WTC11 (cell line): ENCODE data around the gene MCF2L. TPM values are rescaled to one million over a fixed set of nuclear protein-coding genes. Genes with fewer than 3 reads are reported as not detected.

ENCODE experiments used
- ATAC-seq: fragments of 200-7000 bp; cut with Tn5 transposase; 2 replicates; pipeline ENCODE4 v1.10.0; 2021; ENCODE audit warnings: mild to moderate bottlenecking, moderate library complexity
- CTCF ChIA-PET: fragments of 300-600 bp; sonication (Branson Sonifier 250); formaldehyde crosslinking; loops from one replicate; lab custom pipeline; 2021; ENCODE audit warnings: antibody characterized with exemption; lab: Charles Lee
- POLR2A ChIA-PET: fragments of 350-600 bp; sonication (Branson Sonifier 250); formaldehyde crosslinking; loops from one replicate; lab custom pipeline; 2021; ENCODE audit warnings: antibody characterized with exemption; lab: Charles Lee
- DNase-seq: peaks from one replicate; pipeline ENCODE4 v3.0.0; 2021; ENCODE audit warnings: low spot score
- H3K27ac Mint-ChIP-seq: 2 replicates; pipeline ENCODE4 v1.8.0; 2021; ENCODE audit warnings: mixed read lengths
- H3K27me3 Mint-ChIP-seq: 2 replicates; pipeline ENCODE4 v1.8.0; 2021; ENCODE audit warnings: low read depth, mild to moderate bottlenecking, moderate library complexity, mixed read lengths
- H3K36me3 Mint-ChIP-seq: 2 replicates; pipeline ENCODE4 v1.8.0; 2021; ENCODE audit warnings: mixed read lengths
- H3K4me1 Mint-ChIP-seq: 2 replicates; pipeline ENCODE4 v1.8.0; 2022; ENCODE audit warnings: mixed read lengths
- H3K4me3 Mint-ChIP-seq: 2 replicates; pipeline ENCODE4 v1.8.0; 2021; ENCODE audit warnings: mild to moderate bottlenecking, moderate library complexity, mixed read lengths
- H3K9me3 Mint-ChIP-seq: 2 replicates; pipeline ENCODE4 v1.8.0; 2021; ENCODE audit warnings: mixed read lengths
- AR ChIP-seq: fragments of 250-450 bp; sonication (Bioruptor Pico); IDR thresholded peaks from 2 replicates; pipeline ENCODE4 v1.9.0; 2021; ENCODE audit warnings: mild to moderate bottlenecking
- ATF1 ChIP-seq: sonication (generic); formaldehyde crosslinking; IDR thresholded peaks from 2 replicates; pipeline ENCODE4 v1.8.1; 2023; ENCODE audit warnings: mild to moderate bottlenecking, moderate library complexity, missing genetic modification reagents
- CTCF ChIP-seq: fragments of 200-600 bp; IDR thresholded peaks from 2 replicates; pipeline ENCODE4 v1.8.0; 2022; ENCODE audit warnings: antibody characterized with exemption
- E2F1 ChIP-seq: sonication (generic); formaldehyde crosslinking; IDR thresholded peaks from 2 replicates; pipeline ENCODE4 v1.8.0; 2022; ENCODE audit warnings: mild to moderate bottlenecking, missing genetic modification reagents
- E2F5 ChIP-seq: sonication (generic); formaldehyde crosslinking; IDR thresholded peaks from 2 replicates; pipeline ENCODE4 v1.8.1; 2022; ENCODE audit warnings: mild to moderate bottlenecking, moderate library complexity, missing genetic modification reagents
- ELF4 ChIP-seq: sonication (generic); formaldehyde crosslinking; IDR thresholded peaks from 2 replicates; pipeline ENCODE4 v1.8.1; 2022; ENCODE audit warnings: low read depth, mild to moderate bottlenecking, moderate library complexity, missing genetic modification reagents
- EMX1 ChIP-seq: fragments of 250-450 bp; sonication (Bioruptor Pico); IDR thresholded peaks from 2 replicates; pipeline ENCODE4 v1.8.0; 2021; ENCODE audit warnings: mild to moderate bottlenecking
- ERG ChIP-seq: fragments of 250-450 bp; sonication (Bioruptor Pico); IDR thresholded peaks from 2 replicates; pipeline ENCODE4 v1.8.0; 2021; ENCODE audit warnings: mild to moderate bottlenecking
- FOXK1 ChIP-seq: sonication (generic); formaldehyde crosslinking; IDR thresholded peaks from 2 replicates; pipeline ENCODE4 v1.8.0; 2022; ENCODE audit warnings: mild to moderate bottlenecking, moderate library complexity, missing genetic modification reagents
- HMGXB4 ChIP-seq: sonication (generic); formaldehyde crosslinking; IDR thresholded peaks from 2 replicates; pipeline ENCODE4 v1.8.1; 2023; ENCODE audit warnings: mild to moderate bottlenecking, moderate library complexity, missing genetic modification reagents
- IRF2 ChIP-seq: sonication (generic); formaldehyde crosslinking; IDR thresholded peaks from 2 replicates; pipeline ENCODE4 v1.8.0; 2022; ENCODE audit warnings: low read depth, missing genetic modification reagents, borderline replicate concordance
- JAZF1 ChIP-seq: fragments of 250-450 bp; sonication (Bioruptor Pico); IDR thresholded peaks from 2 replicates; pipeline ENCODE4 v1.9.0; 2021; ENCODE audit warnings: moderate library complexity, mild to moderate bottlenecking, inconsistent platforms
- JUN ChIP-seq: sonication (generic); formaldehyde crosslinking; IDR thresholded peaks from 2 replicates; pipeline ENCODE4 v1.8.0; 2023; ENCODE audit warnings: mild to moderate bottlenecking, missing genetic modification reagents
- MLX ChIP-seq: sonication (generic); formaldehyde crosslinking; IDR thresholded peaks from 2 replicates; pipeline ENCODE4 v1.8.1; 2023; ENCODE audit warnings: mild to moderate bottlenecking, missing genetic modification reagents, moderate library complexity
- MXD4 ChIP-seq: fragments of 250-450 bp; sonication (Bioruptor Pico); IDR thresholded peaks from 2 replicates; pipeline ENCODE4 v1.8.0; 2021; ENCODE audit warnings: mild to moderate bottlenecking, moderate library complexity, borderline replicate concordance
- NFE2L1 ChIP-seq: sonication (generic); formaldehyde crosslinking; IDR thresholded peaks from 2 replicates; pipeline ENCODE4 v1.8.1; 2023; ENCODE audit warnings: missing genetic modification reagents
- NFYB ChIP-seq: sonication (generic); formaldehyde crosslinking; conservative IDR thresholded peaks from 2 replicates; pipeline ENCODE4 v1.8.0; 2022; ENCODE audit warnings: low read depth, missing genetic modification reagents
- NR1H2 ChIP-seq: sonication (generic); formaldehyde crosslinking; IDR thresholded peaks from 2 replicates; pipeline ENCODE4 v1.9.0; 2021; ENCODE audit warnings: mild to moderate bottlenecking, moderate library complexity, missing genetic modification reagents
- SP1 ChIP-seq: sonication (generic); formaldehyde crosslinking; conservative IDR thresholded peaks from 2 replicates; pipeline ENCODE4 v1.8.1; 2022; ENCODE audit warnings: missing genetic modification reagents
- TCF7 ChIP-seq: sonication (generic); formaldehyde crosslinking; IDR thresholded peaks from 2 replicates; pipeline ENCODE4 v1.8.0; 2022; ENCODE audit warnings: mild to moderate bottlenecking, low read depth, missing genetic modification reagents, moderate library complexity
- ZBTB21 ChIP-seq: sonication (generic); formaldehyde crosslinking; IDR thresholded peaks from 2 replicates; pipeline ENCODE4 v1.8.1; 2023; ENCODE audit warnings: mild to moderate bottlenecking, missing genetic modification reagents, borderline replicate concordance
- ZBTB43 ChIP-seq: sonication (generic); formaldehyde crosslinking; IDR thresholded peaks from 2 replicates; pipeline ENCODE4 v1.8.1; 2023; ENCODE audit warnings: mild to moderate bottlenecking, missing genetic modification reagents
- ZNF232 ChIP-seq: sonication (generic); formaldehyde crosslinking; IDR thresholded peaks from 2 replicates; pipeline ENCODE4 v1.8.0; 2022; ENCODE audit warnings: mild to moderate bottlenecking, missing genetic modification reagents
- ZNF671 ChIP-seq: fragments of 250-450 bp; sonication (Bioruptor Pico); IDR thresholded peaks from 2 replicates; pipeline ENCODE4 v1.8.0; 2021; ENCODE audit warnings: mild to moderate bottlenecking
- total RNA-seq: library from RNA; stranded (reverse); gene quantifications from 3 replicates; pipeline ENCODE4 v1.2.3, GENCODE V29; 2021

Gene MCF2L
- total RNA-seq, 1 experiment from 2014 or later: 34.8 TPM

GRCh38 chr13:113116206-113116800, 147.3 kb downstream of the MCF2L start:
- ATAC-seq (no peak), DNase-seq (no peak)
- Mint-ChIP-seq H3K9me3 (peaks cover 6% of the 10 kb centered on the region), H3K27ac (no peak overlapping the region), H3K4me1 (no peaks in the 10 kb centered on the region), H3K36me3 (0 out of 2 replicates have a peak, but pooled peaks cover 2% of the 10 kb centered on the region), H3K4me3 (no peak overlapping the region), H3K27me3 (peaks cover 6% of the 10 kb centered on the region)
- ChIA-PET CTCF (no interaction called here), POLR2A (no interaction called here)
- TF ChIP-seq E2F1 (no peak), CTCF (no peak), NR1H2 (CRISPR knock-in tag) (no peak), JUN (CRISPR knock-in tag) (no peak), SP1 (CRISPR knock-in tag) (no peak), ZNF232 (CRISPR knock-in tag) (no peak), ZNF671 (CRISPR knock-in tag) (no peak), ERG (CRISPR knock-in tag) (no peak), MXD4 (CRISPR knock-in tag) (no peak), E2F5 (CRISPR knock-in tag) (no peak), ELF4 (CRISPR knock-in tag) (no peak), NFYB (no peak), ZBTB21 (CRISPR knock-in tag) (no peak), IRF2 (no peak), JAZF1 (CRISPR knock-in tag) (no peak)

- peaks cover 6% of the 10 kb centered on the region for H3K9me3 Mint-ChIP-seq
- H3K36me3 Mint-ChIP-seq: 0 out of 2 replicates have a peak, but pooled peaks cover 2% of the 10 kb centered on the region
- no peak for DNase-seq
- CTCF ChIA-PET: no interaction called here
- POLR2A ChIA-PET: no interaction called here
- H3K27me3 Mint-ChIP-seq: peaks cover 6% of the 10 kb centered on the region
- H3K4me3 Mint-ChIP-seq: no peak overlapping the region
- H3K27ac Mint-ChIP-seq: no peak overlapping the region
- H3K4me1 Mint-ChIP-seq: no peaks in the 10 kb centered on the region
- TF ChIP-seq AR (CRISPR knock-in tag): no peak
- TF ChIP-seq FOXK1: no peak
- no peak for TF ChIP-seq ZBTB43 (CRISPR knock-in tag)
- TF ChIP-seq ATF1 (CRISPR knock-in tag): no peak
- TF ChIP-seq TCF7 (CRISPR knock-in tag): no peak
- TF ChIP-seq ZBTB21 (CRISPR knock-in tag): no peak
- TF ChIP-seq JAZF1 (CRISPR knock-in tag): no peak
- no peak for TF ChIP-seq EMX1
- TF ChIP-seq MLX (CRISPR knock-in tag): no peak
- no peak for TF ChIP-seq NFE2L1 (CRISPR knock-in tag)
- TF ChIP-seq HMGXB4 (CRISPR knock-in tag): no peak
- TF ChIP-seq, all 79 proteins: peak for 0
- ATAC-seq: no peak
Measured at GRCh38 chr13:113116871-113117271, 147.9 kb downstream of the MCF2L start.
